ENCODE data around the gene UBQLN1. TPM values are rescaled to one million over a fixed set of nuclear protein-coding genes. Genes with fewer than 3 reads are reported as not detected.

The UBQLN1 gene
- total RNA-seq, 1 experiment from 2014 or later = 111 TPM

- H3K4me1 ChIP-seq (ENCODE audit: insufficient read depth, low read length) = no peaks in the 10 kb centered on the region
- no peak overlapping the region for H2BK5ac ChIP-seq (ENCODE audit: insufficient read length, low read length)
- no peaks in the 10 kb centered on the region for H3K79me2 ChIP-seq (ENCODE audit: insufficient read depth, low read length)
- H4K91ac ChIP-seq (ENCODE audit: insufficient read length, low read depth, low read length) = no peak overlapping the region
- H3K36me3 Mint-ChIP-seq (ENCODE audit: insufficient read depth in 1 of 3, low read depth in 3 of 3) = peaks cover 0 to 5% (median 4%) of the 10 kb centered on the region in 3 experiments; a peak in 4 of 7 replicates
- H4K20me1 ChIP-seq (ENCODE audit: control insufficient read depth, insufficient read depth, insufficient read length) = no peaks in the 10 kb centered on the region
- no peak overlapping the region for H3K4ac ChIP-seq (ENCODE audit: low read depth, low read length)
- H3K27ac Mint-ChIP-seq = no peak overlapping the region
- no peak overlapping the region for H3T11ph ChIP-seq (ENCODE audit: low read length)
- peaks cover 15% of the 10 kb centered on the region for H3K27me3 Mint-ChIP-seq (ENCODE audit: low read depth)
- H3K9me3 ChIP-seq (ENCODE audit: control insufficient read depth, low read depth, low read length) = no peaks in the 10 kb centered on the region
- no peaks in the 10 kb centered on the region for H3K27me3 ChIP-seq (ENCODE audit: insufficient read depth, low read length)
- no CpG with 5 or more reads among the region's 3 CpGs for WGBS (ENCODE audit: extremely low coverage, insufficient read length, low lambda C conversion rate)
- H3K4me2 ChIP-seq (ENCODE audit: insufficient read depth, insufficient read length, low read length) = no peak overlapping the region
- H3K9ac ChIP-seq (ENCODE audit: extremely low read depth, insufficient read length, low read length) = no peak overlapping the region
- H3K27ac ChIP-seq (ENCODE audit: insufficient read length, low read depth, low read length) = no peak overlapping the region
- H3K18ac ChIP-seq (ENCODE audit: insufficient read length, low read depth, low read length) = no peak overlapping the region
- H2BK120ac ChIP-seq (ENCODE audit: low read depth, low read length, poor library complexity, severe bottlenecking) = no peak overlapping the region
- H3K4me1 Mint-ChIP-seq = peaks cover 33 to 35% of the 10 kb centered on the region in 2 experiments
- H3K9me3 Mint-ChIP-seq = no peaks in the 10 kb centered on the region
- no peak overlapping the region for H2AK5ac ChIP-seq (ENCODE audit: insufficient read length, low read length)
- no peak overlapping the region for H2BK12ac ChIP-seq (ENCODE audit: insufficient read length, low read depth, low read length)
- H3K23ac ChIP-seq (ENCODE audit: insufficient read length, low read depth, low read length) = no peak overlapping the region
- no peak overlapping the region for H2AFZ ChIP-seq (ENCODE audit: low read length)
- H2BK20ac ChIP-seq (ENCODE audit: low read depth, low read length, poor library complexity, severe bottlenecking) = no peak overlapping the region
- no peak overlapping the region for H3K14ac ChIP-seq (ENCODE audit: insufficient read depth, low read length)
- H3K79me1 ChIP-seq (ENCODE audit: insufficient read depth, low read depth, low read length, poor library complexity, severe bottlenecking) = no peaks in the 10 kb centered on the region
- no peak overlapping the region for H3K56ac ChIP-seq (ENCODE audit: insufficient read length, low read depth, low read length)
- no peak overlapping the region for H4K8ac ChIP-seq (replicated peaks; ENCODE audit: insufficient read length, low read depth, low read length)
- H3K23me2 ChIP-seq (ENCODE audit: insufficient read length, low read depth, low read length, poor library complexity, severe bottlenecking) = peaks cover 3% of the 10 kb centered on the region
- no peak for TF ChIP-seq CTCF (conservative IDR thresholded peaks at IDR 0.05)
- H2BK15ac ChIP-seq (ENCODE audit: low read depth, low read length) = no peak overlapping the region
- no peak overlapping the region for H4K5ac ChIP-seq (ENCODE audit: insufficient read length, low read depth, low read length)
- no peak overlapping the region for H3K4me3 Mint-ChIP-seq
- DNase-seq = no peak
Observed at GRCh38 chr9:83625178-83625577, 82.6 kb downstream of the UBQLN1 start.

Measured in H9 (cell line).